GM23338 (cell line): ENCODE results near the gene KRTAP5-1. TPM values are rescaled to one million over a fixed set of nuclear protein-coding genes. Genes with fewer than 3 reads are reported as not detected.
"Not testable (repeated sequence)": the region's sequence is repeated elsewhere in the genome, so short reads cannot be mapped to it uniquely, and the experiment has no call there.

Source experiments
- ATAC-seq: fragments of 200-7000 bp; cut with Tn5 transposase; 3 replicates; pipeline ENCODE4 v1.9.1; 2020
- DNase-seq: peaks from one replicate; pipeline ENCODE4 v3.0.0-alpha.2; 2015; ENCODE audit warnings: low spot score
- H2AFZ ChIP-seq: fragments of 200-600 bp; sonication (generic); 2 replicates; pipeline ENCODE4 v1.8.0; 2016; ENCODE audit warnings: antibody characterized with exemption, mild to moderate bottlenecking, moderate library complexity
- H3F3A ChIP-seq: fragments of 200-600 bp; sonication (generic); replicated peaks from 2 replicates; pipeline ENCODE4 v1.8.0; 2017; ENCODE audit warnings: antibody characterized with exemption, mixed run types, low read depth
- H3K27ac ChIP-seq: fragments of 200-600 bp; sonication (generic); 2 replicates; pipeline ENCODE4 v1.6.1; 2016; ENCODE audit warnings: low read depth
- H3K27me3 ChIP-seq: fragments of 200-600 bp; sonication (generic); 2 replicates; pipeline ENCODE4 v1.8.0; 2016; ENCODE audit warnings: mild to moderate bottlenecking, mixed run types, moderate library complexity; ENCODE audit not compliant: insufficient read depth
- H3K36me3 ChIP-seq: fragments of 200-600 bp; sonication (generic); 2 replicates; pipeline ENCODE4 v1.8.0; 2016; ENCODE audit warnings: mild to moderate bottlenecking; ENCODE audit not compliant: insufficient read depth
- H3K4me1 ChIP-seq: fragments of 200-600 bp; sonication (generic); 2 replicates; pipeline ENCODE4 v1.8.0; 2016; ENCODE audit warnings: mild to moderate bottlenecking, moderate library complexity; ENCODE audit not compliant: insufficient read depth
- H3K4me2 ChIP-seq: fragments of 200-600 bp; sonication (generic); 2 replicates; pipeline ENCODE4 v1.7.1; 2017; ENCODE audit warnings: mixed run types
- H3K4me3 ChIP-seq: fragments of 200-600 bp; sonication (generic); 2 replicates; pipeline ENCODE4 v1.6.1; 2016; ENCODE audit warnings: mixed run types
- H3K79me2 ChIP-seq: fragments of 200-600 bp; sonication (generic); replicated peaks from 2 replicates; pipeline ENCODE4 v1.8.0; 2017; ENCODE audit warnings: mild to moderate bottlenecking; ENCODE audit not compliant: insufficient read depth
- H3K9me2 ChIP-seq: fragments of 200-600 bp; sonication (generic); 2 replicates; pipeline ENCODE4 v1.8.0; 2017; ENCODE audit not compliant: insufficient read depth
- H4K20me1 ChIP-seq: fragments of 200-600 bp; sonication (generic); replicated peaks from 2 replicates; pipeline ENCODE4 v1.8.0; 2017; ENCODE audit warnings: mild to moderate bottlenecking; ENCODE audit not compliant: insufficient read depth
- H3K27ac Mint-ChIP-seq: 2 replicates; pipeline ENCODE4 v1.8.0; 2020; ENCODE audit warnings: inconsistent platforms, mild to moderate bottlenecking, moderate library complexity, mixed read lengths
- H3K27me3 Mint-ChIP-seq: 3 replicates; pipeline ENCODE4 v1.8.0; 2022; ENCODE audit warnings: low read depth, mild to moderate bottlenecking, moderate library complexity, mixed read lengths, inconsistent platforms; ENCODE audit not compliant: insufficient read depth, poor library complexity
- H3K36me3 Mint-ChIP-seq: 3 replicates; pipeline ENCODE4 v1.8.0; 2021; ENCODE audit warnings: low read depth, mild to moderate bottlenecking, inconsistent platforms, moderate library complexity, mixed read lengths
- H3K4me1 Mint-ChIP-seq: 3 replicates; pipeline ENCODE4 v1.8.0; 2020; ENCODE audit warnings: mild to moderate bottlenecking, inconsistent platforms, mixed read lengths
- H3K4me3 Mint-ChIP-seq: 3 replicates; pipeline ENCODE4 v1.8.0; 2021; ENCODE audit warnings: moderate library complexity, mild to moderate bottlenecking, inconsistent platforms, mixed read lengths
- H3K9me3 Mint-ChIP-seq: 3 replicates; pipeline ENCODE4 v1.8.0; 2020; ENCODE audit warnings: moderate library complexity, mild to moderate bottlenecking, inconsistent platforms, mixed read lengths
- CREB1 ChIP-seq: fragments of 250-450 bp; sonication (Bioruptor Pico); IDR thresholded peaks from 2 replicates; pipeline ENCODE4 v1.5.0; 2020; ENCODE audit warnings: low read depth, mild to moderate bottlenecking, moderate library complexity
- CTCF ChIP-seq, 2 experiments: fragments of 200-600 bp in 1 of 2; sonication (generic) in 1 of 2; conservative IDR thresholded peaks; 2 replicates each; pipeline versions ENCODE4 v1.5.1 to v1.6.1; 2016 to 2017; ENCODE audit warnings: antibody characterized with exemption in 2 of 2, low read depth in 2 of 2, mild to moderate bottlenecking in 2 of 2, moderate library complexity in 1 of 2
- ETS1 ChIP-seq: IDR thresholded peaks from 2 replicates; pipeline ENCODE4 v1.6.1; 2016; ENCODE audit warnings: antibody characterized with exemption
- EZH2 ChIP-seq: fragments of 200-600 bp; sonication (generic); IDR thresholded peaks from one replicate; pipeline ENCODE4 v1.8.0; 2017; ENCODE audit warnings: antibody characterized with exemption, mild to moderate bottlenecking, low read depth; ENCODE audit not compliant: unreplicated experiment
- EZH2phosphoT487 ChIP-seq: fragments of 200-600 bp; sonication (generic); IDR thresholded peaks from one replicate; pipeline ENCODE4 v1.8.1; 2018; ENCODE audit warnings: antibody characterized with exemption; ENCODE audit not compliant: unreplicated experiment
- NANOG ChIP-seq: IDR thresholded peaks from 2 replicates; pipeline ENCODE4 v1.6.1; 2016; ENCODE audit warnings: antibody characterized with exemption, borderline replicate concordance
- POLR2AphosphoS5 ChIP-seq: IDR thresholded peaks from 2 replicates; pipeline ENCODE4 v1.6.1; 2016; ENCODE audit warnings: antibody characterized with exemption, low read depth
- REST ChIP-seq: IDR thresholded peaks from one replicate; pipeline ENCODE4 v1.6.1; 2018; ENCODE audit warnings: antibody characterized with exemption; ENCODE audit not compliant: unreplicated experiment
- ZNF114 ChIP-seq: fragments of 250-450 bp; sonication (Bioruptor Pico); IDR thresholded peaks from 2 replicates; pipeline ENCODE4 v1.5.0; 2020; ENCODE audit warnings: mild to moderate bottlenecking, moderate library complexity
- ZNF331 ChIP-seq: fragments of 250-450 bp; sonication (Bioruptor Pico); IDR thresholded peaks from 2 replicates; pipeline ENCODE4 v1.5.0; 2020; ENCODE audit warnings: low read depth, mild to moderate bottlenecking, moderate library complexity
- polyA plus RNA-seq: library from polyadenylated mRNA; unstranded; fragments of >200 nt; fragmentation: Nextera tagmentation; extraction: Ambion mirVana; gene quantifications from 2 replicates; pipeline ENCODE4 v1.2.1, GENCODE V29; 2016
- total RNA-seq: library from RNA; depleted of rRNA; stranded (reverse); fragments of >200 nt; shearing (Covaris generic); gene quantifications from 2 replicates; pipeline ENCODE4 v1.2.3, GENCODE V29; 2014

Gene KRTAP5-1
- total and polyA plus RNA-seq, 2 experiments from 2014 or later: not detected

- TF ChIP-seq REST (no peak), ETS1 (no peak), EZH2phosphoT487 (no peak), EZH2 (no peak), ZNF331 (CRISPR knock-in tag) (no peak), ZNF114 (CRISPR knock-in tag) (no peak)
These were observed 1.6 kb upstream of the KRTAP5-1 start (continued) for GRCh38 chr11:1586699-1587098.

GRCh38 chr11:1582909-1583308 is 2.2 kb downstream of the KRTAP5-1 start:
- peaks cover 14% of the 10 kb centered on the region for H3K9me3 Mint-ChIP-seq
- not testable (repeated sequence) for ATAC-seq

GRCh38 chr11:1581976-1582375 is 3.1 kb downstream of the KRTAP5-1 start:
- Histone ChIP-seq H3K36me3 (no peaks in the 10 kb centered on the region), H3F3A (no peaks in the 10 kb centered on the region), H3K4me2 (no peak overlapping the region), H2AFZ (no peak overlapping the region), H3K79me2 (no peaks in the 10 kb centered on the region), H3K9me2 (no peaks in the 10 kb centered on the region), H3K4me3 (no peak overlapping the region), H3K4me1 (no peaks in the 10 kb centered on the region), H3K27me3 (no peaks in the 10 kb centered on the region), H3K27ac (no peak overlapping the region), H4K20me1 (no peaks in the 10 kb centered on the region)
- peaks cover 16% of the 10 kb centered on the region for H3K27me3 Mint-ChIP-seq
- peaks cover 14% of the 10 kb centered on the region for H3K9me3 Mint-ChIP-seq
- DNase-seq (no peak), ATAC-seq (no peak)
- no peaks in the 10 kb centered on the region; the same call in 2 of the 3 replicates for H3K4me1 Mint-ChIP-seq
- no peak overlapping the region for H3K4me3 Mint-ChIP-seq
- no peaks in the 10 kb centered on the region for H3K36me3 Mint-ChIP-seq
- no peak overlapping the region for H3K27ac Mint-ChIP-seq
- no peak for TF ChIP-seq NANOG
- TF ChIP-seq CTCF (conservative IDR thresholded peaks at IDR 0.05; ENCODE audit: low read depth in 2 of 2): no peak
- no peak for TF ChIP-seq CREB1 (CRISPR knock-in tag)
- TF ChIP-seq POLR2AphosphoS5: no peak

More at GRCh38 chr11:1582909-1583308, 2.2 kb downstream of the KRTAP5-1 start:
- not testable (repeated sequence) for H3K79me2 ChIP-seq, H2AFZ ChIP-seq, H3K4me2 ChIP-seq, H3F3A ChIP-seq, H3K27ac ChIP-seq, DNase-seq, H3K4me1 Mint-ChIP-seq, H4K20me1 ChIP-seq, H3K4me3 Mint-ChIP-seq, H3K27me3 ChIP-seq, H3K4me1 ChIP-seq, H3K4me3 ChIP-seq, H3K36me3 Mint-ChIP-seq, H3K9me2 ChIP-seq, H3K27ac Mint-ChIP-seq, H3K36me3 ChIP-seq
- peaks cover 15% of the 10 kb centered on the region for H3K27me3 Mint-ChIP-seq
